Gastrocnemius medialis (tissue), 4 donors: ENCODE results near the gene DNASE1L2.

ENCODE experiments used
- CTCF ChIP-seq, 5 experiments: fragments of 450-650 bp in 3 of 5; fragments of 200-600 bp in 2 of 5; sonication (generic) in 2 of 5; IDR thresholded peaks in 4 of 5; conservative IDR thresholded peaks in 1 of 5; 1 replicate in 4 of 5; 2 replicates in 1 of 5; pipeline ENCODE4 v1.5.1; 2016 to 2019; ENCODE audit warnings: antibody characterized with exemption in 5 of 5, mild to moderate bottlenecking in 3 of 5, moderate library complexity in 3 of 5
- POLR2A ChIP-seq, 2 donors: fragments of 450-650 bp; IDR thresholded peaks; one replicate each; pipeline ENCODE4 v1.6.1; 2017; ENCODE audit warnings: antibody characterized with exemption in 2 of 2, mild to moderate bottlenecking in 2 of 2, moderate library complexity in 2 of 2

GRCh38 chr16:2204416-2205103, 31.7 kb upstream of the DNASE1L2 start:
- TF ChIP-seq CTCF (IDR thresholded peaks at IDR 0.05 in 4 of 5, conservative IDR thresholded peaks at IDR 0.05 in 1 of 5) (no peak), POLR2A (IDR thresholded peaks at IDR 0.05) (no peak)
